Panc1 (cell line): Measurements from ENCODE around the gene PTRHD1.

ENCODE experiments used
- POLR2AphosphoS5 ChIP-seq: IDR thresholded peaks from 2 replicates; pipeline ENCODE4 v1.6.1; 2012; ENCODE audit warnings: mild to moderate bottlenecking, low read depth, low read length, moderate library complexity
- TF ChIP-seq, protein P1 (sequence below): fragments of 450-650 bp; IDR thresholded peaks from 2 replicates; pipeline ENCODE4 v1.5.1; 2017; ENCODE audit warnings: mild to moderate bottlenecking
- TF ChIP-seq, protein P2 (sequence below), 2 experiments: IDR thresholded peaks; 2 replicates each; pipeline ENCODE4 v1.6.1; 2011 to 2012; ENCODE audit warnings: low read depth in 2 of 2, control low read depth in 1 of 2, low read length in 1 of 2, mild to moderate bottlenecking in 1 of 2, moderate library complexity in 1 of 2; ENCODE audit not compliant: insufficient read depth in 1 of 2

DNA sequence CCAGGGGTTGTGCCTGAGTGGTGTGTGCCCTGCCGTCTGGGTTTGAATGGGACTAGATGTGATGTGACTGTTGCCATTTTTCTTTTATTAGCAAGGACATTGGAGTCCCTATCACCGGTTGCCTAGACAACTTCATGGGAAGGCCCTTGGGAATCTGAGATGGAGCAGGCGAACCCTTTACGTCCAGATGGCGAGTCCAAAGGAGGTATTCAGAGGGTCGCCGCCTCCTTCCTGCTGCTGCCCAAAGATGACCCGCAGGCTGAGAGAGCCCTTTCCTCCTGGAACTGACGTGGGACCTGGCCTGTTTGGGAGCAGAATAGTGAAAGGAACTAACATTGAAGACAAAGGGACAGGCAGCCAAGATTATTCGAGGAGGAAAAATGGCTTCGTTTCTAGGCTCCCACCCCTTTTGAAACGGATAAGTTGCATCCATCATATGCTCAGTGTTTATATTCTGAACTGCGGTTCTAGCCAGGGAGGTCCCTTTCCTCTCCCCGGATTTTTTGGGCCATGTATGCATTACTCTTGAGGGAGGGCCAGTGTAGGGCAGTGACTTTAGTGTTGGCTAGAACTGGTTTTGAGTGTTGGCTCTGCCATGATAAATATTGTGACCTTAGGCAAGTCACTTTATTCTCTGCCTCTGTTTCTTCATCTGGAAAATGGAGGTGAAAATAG lies 707 bp upstream of the PTRHD1 start:
- TF ChIP-seq, protein P1, sequence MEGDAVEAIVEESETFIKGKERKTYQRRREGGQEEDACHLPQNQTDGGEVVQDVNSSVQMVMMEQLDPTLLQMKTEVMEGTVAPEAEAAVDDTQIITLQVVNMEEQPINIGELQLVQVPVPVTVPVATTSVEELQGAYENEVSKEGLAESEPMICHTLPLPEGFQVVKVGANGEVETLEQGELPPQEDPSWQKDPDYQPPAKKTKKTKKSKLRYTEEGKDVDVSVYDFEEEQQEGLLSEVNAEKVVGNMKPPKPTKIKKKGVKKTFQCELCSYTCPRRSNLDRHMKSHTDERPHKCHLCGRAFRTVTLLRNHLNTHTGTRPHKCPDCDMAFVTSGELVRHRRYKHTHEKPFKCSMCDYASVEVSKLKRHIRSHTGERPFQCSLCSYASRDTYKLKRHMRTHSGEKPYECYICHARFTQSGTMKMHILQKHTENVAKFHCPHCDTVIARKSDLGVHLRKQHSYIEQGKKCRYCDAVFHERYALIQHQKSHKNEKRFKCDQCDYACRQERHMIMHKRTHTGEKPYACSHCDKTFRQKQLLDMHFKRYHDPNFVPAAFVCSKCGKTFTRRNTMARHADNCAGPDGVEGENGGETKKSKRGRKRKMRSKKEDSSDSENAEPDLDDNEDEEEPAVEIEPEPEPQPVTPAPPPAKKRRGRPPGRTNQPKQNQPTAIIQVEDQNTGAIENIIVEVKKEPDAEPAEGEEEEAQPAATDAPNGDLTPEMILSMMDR, result no peak
- no peak for TF ChIP-seq POLR2AphosphoS5
- TF ChIP-seq, protein P2, sequence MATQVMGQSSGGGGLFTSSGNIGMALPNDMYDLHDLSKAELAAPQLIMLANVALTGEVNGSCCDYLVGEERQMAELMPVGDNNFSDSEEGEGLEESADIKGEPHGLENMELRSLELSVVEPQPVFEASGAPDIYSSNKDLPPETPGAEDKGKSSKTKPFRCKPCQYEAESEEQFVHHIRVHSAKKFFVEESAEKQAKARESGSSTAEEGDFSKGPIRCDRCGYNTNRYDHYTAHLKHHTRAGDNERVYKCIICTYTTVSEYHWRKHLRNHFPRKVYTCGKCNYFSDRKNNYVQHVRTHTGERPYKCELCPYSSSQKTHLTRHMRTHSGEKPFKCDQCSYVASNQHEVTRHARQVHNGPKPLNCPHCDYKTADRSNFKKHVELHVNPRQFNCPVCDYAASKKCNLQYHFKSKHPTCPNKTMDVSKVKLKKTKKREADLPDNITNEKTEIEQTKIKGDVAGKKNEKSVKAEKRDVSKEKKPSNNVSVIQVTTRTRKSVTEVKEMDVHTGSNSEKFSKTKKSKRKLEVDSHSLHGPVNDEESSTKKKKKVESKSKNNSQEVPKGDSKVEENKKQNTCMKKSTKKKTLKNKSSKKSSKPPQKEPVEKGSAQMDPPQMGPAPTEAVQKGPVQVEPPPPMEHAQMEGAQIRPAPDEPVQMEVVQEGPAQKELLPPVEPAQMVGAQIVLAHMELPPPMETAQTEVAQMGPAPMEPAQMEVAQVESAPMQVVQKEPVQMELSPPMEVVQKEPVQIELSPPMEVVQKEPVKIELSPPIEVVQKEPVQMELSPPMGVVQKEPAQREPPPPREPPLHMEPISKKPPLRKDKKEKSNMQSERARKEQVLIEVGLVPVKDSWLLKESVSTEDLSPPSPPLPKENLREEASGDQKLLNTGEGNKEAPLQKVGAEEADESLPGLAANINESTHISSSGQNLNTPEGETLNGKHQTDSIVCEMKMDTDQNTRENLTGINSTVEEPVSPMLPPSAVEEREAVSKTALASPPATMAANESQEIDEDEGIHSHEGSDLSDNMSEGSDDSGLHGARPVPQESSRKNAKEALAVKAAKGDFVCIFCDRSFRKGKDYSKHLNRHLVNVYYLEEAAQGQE (IDR thresholded peaks at IDR 0.05; ENCODE audit: insufficient read depth in 1 of 2, low read depth in 2 of 2, low read length in 1 of 2), result no peak
